ENCODE results near the gene GNG4. TPM values are rescaled to one million over a fixed set of nuclear protein-coding genes. Genes with fewer than 3 reads are reported as not detected.

GNG4 gene
- total RNA-seq, 4 donors from 2014 or later: not detected

DNA sequence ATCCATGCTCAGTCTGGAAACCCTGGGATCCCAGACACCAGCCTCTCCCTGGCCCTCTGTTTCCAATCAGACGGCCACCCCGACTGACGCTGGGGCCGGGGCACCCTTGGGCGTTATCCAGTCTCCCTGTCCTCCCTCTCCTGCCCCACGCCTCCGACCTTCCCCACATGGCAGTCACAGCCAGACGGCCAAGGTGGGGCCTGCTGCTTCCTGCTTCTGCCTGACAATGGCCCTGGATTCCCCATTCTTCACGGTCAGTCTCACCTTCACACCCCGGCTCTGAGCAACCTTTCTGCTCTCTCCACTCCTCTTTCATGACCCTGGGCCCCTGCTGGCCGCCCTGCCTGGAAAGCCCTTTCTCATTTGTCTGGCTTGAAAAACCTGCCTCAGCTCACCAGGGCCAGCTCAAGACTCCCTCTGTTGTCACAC lies 6.6 kb downstream of the GNG4 start:
- TF ChIP-seq, protein P1, sequence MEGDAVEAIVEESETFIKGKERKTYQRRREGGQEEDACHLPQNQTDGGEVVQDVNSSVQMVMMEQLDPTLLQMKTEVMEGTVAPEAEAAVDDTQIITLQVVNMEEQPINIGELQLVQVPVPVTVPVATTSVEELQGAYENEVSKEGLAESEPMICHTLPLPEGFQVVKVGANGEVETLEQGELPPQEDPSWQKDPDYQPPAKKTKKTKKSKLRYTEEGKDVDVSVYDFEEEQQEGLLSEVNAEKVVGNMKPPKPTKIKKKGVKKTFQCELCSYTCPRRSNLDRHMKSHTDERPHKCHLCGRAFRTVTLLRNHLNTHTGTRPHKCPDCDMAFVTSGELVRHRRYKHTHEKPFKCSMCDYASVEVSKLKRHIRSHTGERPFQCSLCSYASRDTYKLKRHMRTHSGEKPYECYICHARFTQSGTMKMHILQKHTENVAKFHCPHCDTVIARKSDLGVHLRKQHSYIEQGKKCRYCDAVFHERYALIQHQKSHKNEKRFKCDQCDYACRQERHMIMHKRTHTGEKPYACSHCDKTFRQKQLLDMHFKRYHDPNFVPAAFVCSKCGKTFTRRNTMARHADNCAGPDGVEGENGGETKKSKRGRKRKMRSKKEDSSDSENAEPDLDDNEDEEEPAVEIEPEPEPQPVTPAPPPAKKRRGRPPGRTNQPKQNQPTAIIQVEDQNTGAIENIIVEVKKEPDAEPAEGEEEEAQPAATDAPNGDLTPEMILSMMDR (IDR thresholded peaks at IDR 0.05; ENCODE audit: low read depth): no peak

DNA sequence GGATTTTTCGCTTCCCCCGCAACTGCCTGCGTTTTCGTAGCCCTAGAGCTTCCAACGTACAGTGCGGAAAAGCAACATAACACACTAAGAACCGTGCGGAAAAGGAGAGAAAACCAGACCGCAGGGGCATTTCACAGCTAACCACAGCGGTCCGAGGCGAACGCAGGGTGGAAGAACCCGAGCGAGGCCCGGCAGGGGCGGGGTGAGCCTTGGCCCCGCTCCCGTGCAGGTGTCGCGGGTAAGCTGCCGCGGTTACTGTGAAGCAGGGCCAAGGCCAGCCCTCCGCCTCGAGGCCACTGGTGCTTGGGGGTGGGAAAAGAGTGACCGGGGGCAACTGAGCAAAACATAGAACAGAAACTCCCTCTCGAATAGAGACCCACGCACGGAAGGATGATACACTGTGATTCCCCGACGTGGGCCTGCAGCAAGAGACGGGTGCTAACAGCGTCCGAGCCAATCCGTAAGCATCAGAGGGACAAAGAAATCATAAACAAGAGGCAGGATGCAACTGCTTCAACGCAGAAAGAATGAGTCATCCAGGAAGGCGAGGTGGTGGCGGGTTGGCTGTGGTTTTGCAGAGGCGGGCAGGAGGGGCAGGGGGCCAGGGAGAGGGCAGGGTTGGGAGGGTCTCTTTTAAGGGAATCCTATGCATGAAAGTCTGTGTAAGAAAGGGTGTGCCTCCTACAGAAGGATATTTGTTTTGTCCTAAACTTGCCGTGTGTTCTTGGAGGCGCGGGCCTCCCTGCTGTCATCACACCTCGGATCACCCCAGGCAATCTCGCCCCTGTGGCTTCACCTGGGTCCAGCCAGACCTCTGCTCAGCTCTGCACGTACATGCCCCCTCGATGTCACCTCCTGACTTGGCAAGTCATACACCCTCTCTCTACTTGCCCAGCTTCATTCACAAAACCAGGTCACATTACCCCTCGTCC lies 7.3 kb downstream of the GNG4 start:
- TF ChIP-seq, protein P1 (IDR thresholded peaks at IDR 0.05; ENCODE audit: low read depth): no peak

- TF ChIP-seq, protein P1 (IDR thresholded peaks at IDR 0.05; ENCODE audit: low read depth): no peak
Measured at GRCh38 chr1:235640580-235640979, 9.0 kb downstream of the GNG4 start.

DNA sequence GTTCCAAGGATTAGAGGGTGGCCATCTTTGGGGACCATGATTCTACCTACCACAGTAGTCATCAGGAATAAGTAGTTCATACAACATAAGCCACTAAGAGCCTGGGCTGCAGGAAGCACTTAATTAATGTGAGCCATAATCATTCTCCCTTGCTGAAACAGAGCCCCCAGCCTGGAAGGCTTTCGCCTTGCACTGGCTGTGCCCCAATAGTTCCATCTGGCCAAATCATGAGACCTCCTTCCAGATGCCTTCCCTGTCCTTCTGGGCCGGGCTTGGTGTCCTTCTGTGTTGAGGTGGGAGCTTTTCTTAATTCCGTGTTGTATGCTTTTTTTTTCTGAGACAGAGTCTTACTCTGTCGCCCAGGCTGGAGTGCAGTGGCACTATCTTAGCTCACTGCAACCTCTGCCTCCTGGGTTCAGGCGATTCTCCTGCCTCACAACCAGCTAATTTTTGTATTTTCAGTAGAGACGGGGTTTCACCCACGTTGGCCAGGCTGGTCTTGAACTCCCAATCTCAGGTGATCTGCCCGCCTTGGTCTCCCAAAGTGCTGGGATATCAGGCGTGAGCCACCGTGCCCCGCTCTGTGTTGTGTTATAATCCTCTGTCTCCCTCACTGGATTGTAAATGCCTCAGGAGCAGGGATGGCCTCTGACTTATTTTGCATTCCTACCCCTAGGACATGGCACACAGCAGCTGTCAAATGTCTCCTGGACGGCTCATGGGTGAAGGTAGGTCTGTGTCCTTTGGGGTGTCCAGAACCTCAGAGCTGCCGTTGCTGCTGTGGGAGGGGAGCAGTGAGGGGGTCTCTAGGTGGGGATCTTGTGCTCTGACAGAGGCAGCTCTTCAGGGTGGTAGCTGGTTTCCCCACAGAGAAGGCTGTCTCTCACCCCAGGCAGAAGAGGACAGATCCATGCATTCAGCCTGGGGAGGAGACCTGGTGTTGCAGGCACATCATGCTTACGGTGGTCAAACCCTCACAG lies 10.1 kb downstream of the GNG4 start:
- TF ChIP-seq, protein P1 (IDR thresholded peaks at IDR 0.05; ENCODE audit: low read depth): no peak

GRCh38 chr1:235637756-235638534 lies 11.6 kb downstream of the GNG4 start:
- TF ChIP-seq, protein P1 (IDR thresholded peaks at IDR 0.05; ENCODE audit: low read depth): no peak

GRCh38 chr1:235635938-235636662 lies 13.5 kb downstream of the GNG4 start:
- TF ChIP-seq, protein P1 (IDR thresholded peaks at IDR 0.05; ENCODE audit: low read depth): no peak

All from subcutaneous adipose tissue (tissue), 4 donors.